CD4-positive, alpha-beta T cell treated with Interleukin-10 for 1 hour (primary cell): ENCODE results near the gene BCAS3.

Experiments used
- DNase-seq: peaks from one replicate; pipeline ENCODE4 v3.0.0-alpha.2; 2020

BCAS3 gene

DNA sequence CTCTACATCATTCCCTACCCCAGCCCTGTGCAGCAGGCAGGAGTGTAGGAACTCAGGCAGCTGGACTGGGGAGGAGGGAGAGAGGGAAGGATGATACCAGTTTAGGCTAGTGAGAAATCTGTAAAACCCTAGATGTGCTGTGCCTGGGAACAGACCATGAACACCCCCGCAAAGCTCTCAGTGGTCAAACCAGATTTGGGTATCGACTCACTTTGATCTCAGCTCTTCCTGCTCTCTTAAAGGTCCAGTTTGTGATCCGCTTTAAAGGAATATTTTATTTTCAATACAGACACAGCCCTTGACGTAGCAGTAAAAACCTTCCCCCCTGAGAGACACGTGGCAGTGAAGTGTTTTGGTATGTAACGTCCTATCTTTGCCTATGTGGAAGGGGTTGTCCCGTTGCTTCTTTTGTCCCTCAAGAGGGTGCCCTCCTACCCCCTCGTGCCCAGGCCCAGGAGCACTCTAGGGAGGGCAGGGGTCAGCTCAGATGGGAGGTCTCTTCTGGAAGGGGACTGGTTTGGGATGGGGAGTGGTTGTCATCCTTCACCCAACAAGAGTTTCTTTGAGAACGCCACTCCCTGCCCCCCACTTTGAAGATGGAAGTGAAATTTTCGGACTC lies 702.7 kb downstream of the BCAS3 start:
- no peak for DNase-seq

GRCh38 chr17:61380836-61381525 lies 703.3 kb downstream of the BCAS3 start:
- no peak for DNase-seq

GRCh38 chr17:61381537-61381936 lies 703.9 kb downstream of the BCAS3 start:
- no peak for DNase-seq

DNA sequence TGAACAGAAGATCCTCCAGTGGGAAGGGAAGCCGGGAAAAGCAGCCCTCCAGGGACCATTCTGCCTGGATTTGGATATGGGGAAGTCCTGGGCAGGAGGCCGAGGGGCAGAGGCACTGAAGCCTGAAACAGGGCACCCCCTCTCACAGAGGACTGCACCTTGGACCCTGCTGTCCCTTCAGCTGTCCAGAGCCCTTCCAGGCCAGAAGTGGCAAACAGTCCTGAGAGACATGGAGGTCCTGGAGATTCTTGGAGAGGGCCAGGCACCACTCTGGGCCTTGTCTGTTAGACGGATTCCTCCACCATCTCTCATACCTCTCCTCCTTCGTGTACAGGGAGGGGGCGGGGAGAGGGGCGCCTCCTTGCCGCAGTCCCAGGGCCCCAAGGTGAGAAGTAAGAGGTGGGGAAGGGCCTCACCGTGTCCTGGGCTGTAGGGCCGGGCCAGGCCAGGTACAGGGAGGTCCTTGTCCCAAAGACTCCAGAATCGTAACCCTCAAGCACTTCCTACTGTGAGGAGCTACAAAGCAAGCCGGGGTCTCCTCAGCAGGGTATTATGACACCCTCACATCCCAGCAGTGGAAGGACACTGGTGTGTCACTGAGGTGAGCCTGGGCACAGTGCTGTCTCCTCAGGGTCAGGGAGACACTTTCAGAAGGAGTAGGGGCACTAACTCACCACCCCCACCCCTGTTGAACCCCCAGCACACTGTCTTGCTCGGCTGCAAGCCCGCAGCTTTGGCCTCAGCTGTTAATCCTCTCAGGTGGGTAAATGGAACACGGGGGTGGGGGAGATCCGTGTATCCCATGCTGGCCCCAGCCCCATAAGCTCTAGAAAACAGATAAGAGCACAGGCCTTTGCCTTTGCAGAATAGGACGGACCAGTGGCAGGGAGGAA lies 705.4 kb downstream of the BCAS3 start:
- DNase-seq, result no peak

DNA sequence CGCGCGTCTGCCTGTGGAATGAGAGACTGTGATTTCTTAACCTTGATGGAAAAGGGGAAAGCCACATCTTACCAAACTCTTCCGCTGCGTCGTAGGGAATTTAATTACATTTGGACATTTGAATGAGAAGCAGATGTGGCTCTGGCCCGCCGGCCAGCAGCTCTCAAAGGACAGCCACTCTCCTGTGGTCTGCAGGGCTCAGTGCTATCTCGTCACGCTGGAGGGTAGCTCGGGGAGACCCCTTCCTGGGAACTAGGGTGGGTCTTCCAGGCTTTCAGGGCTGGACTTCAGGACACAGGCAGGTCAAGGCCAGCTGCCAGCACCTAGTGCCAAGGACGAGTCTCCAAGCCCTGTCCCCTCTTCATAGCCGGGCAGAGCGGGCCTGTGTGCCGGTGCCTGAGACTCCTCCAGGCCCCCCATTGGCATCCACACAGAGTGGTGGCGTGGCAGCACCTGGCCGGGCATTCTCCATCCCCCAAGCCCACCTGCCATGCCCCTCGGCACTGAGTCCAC lies 706.1 kb downstream of the BCAS3 start:
- no peak for DNase-seq

DNA sequence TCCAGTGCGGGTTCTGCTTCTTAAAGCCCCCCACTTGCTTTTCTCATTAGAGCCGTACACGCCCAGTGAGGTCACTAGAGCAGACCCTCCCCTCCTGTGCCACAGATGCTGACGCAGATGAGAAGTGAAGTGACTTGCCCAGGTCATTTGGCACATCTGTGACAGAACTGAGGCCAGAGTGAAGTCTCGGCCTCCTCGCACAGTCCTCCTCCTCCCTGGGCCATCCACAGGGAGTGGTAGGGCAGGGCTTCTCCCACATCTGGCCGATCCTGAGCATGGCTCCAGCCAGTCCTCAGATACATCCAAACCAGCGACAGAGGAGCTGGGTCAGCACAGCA lies 706.7 kb downstream of the BCAS3 start:
- DNase-seq, result no peak

DNA sequence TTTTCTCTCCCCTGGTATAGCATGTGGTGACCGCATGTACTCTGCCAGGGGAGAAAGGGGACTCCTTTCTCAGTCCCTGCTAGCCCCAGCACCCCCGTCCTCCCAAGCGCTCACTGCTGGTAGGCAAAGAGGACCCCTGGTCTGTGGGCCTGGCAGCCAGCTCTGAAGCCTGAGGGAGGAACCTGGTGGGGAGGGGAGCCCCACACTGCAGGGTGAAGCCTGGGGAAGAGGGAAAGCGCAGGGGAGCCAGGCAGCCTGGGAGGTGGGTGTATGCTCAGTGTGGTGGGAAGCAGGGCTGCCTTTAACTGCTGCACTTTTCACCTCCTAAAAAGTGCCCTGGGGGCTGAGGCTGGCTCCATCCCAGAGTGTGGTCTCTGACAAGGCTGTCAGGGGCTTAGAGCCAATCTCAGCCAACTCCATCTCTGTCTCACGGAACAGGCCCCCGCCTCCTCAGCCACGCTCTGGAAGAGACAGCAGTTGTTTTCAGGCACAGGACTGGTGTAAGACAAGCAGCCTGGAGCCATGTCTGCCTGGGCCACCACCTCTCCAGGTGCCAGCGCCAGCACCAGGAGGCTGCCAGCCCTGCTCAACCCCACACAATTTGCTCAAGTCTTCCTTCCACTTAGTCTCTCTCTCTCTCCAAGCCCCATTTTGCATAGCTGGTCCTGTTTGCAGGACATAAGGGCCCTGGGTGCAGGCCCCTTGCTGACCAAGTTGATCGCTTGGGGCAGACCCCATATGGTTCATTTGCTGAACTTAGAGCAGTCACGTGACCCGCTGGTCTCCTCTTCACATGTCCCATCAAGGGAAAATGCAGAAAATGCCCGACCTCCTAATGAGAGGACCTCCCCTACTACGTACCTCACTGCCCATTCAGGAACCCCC lies 707.3 kb downstream of the BCAS3 start:
- DNase-seq, result no peak

GRCh38 chr17:61385577-61386236 lies 708.1 kb downstream of the BCAS3 start:
- DNase-seq, result no peak

GRCh38 chr17:61386251-61386650 lies 708.6 kb downstream of the BCAS3 start:
- no peak for DNase-seq

GRCh38 chr17:61387011-61387410 lies 709.4 kb downstream of the BCAS3 start:
- DNase-seq, result no peak

DNA sequence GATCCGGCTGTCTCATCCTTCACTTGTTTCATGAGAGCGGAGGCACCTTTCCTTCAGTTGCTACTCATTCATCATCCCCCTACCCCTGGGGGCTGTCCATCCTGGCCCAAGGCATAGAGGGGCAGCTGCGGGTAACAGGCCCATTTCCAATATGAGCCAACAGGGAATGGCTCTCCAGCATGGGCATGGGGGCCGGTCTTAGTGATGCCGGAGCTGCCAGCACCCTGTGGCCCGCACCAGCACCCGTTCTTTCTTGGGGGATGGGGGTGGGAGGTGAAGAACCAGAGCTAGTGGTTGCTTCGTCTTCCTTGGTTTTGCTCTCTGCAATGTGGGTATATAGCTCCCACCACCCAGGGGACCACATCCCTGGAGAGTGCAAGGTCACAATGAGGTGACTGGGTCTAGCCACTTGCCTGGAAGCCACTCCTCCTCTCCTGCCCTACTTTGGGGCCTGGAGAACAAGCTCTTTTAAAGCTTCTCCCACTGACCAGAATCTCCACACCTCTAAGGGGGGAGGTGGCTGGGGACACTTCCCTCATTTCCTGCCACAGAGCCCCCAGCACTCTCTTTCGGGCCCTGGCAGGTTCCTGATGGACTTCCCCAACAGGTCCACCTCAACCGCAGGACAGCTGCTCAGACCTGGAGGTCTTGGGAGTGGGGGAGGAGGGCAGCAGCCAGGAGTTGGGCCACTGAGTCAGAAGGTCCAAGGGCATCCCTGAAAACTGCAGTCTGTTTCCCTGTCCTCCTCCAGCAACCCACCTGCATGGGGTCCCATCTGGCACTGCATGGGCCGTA lies 710.1 kb downstream of the BCAS3 start:
- no peak for DNase-seq

DNA sequence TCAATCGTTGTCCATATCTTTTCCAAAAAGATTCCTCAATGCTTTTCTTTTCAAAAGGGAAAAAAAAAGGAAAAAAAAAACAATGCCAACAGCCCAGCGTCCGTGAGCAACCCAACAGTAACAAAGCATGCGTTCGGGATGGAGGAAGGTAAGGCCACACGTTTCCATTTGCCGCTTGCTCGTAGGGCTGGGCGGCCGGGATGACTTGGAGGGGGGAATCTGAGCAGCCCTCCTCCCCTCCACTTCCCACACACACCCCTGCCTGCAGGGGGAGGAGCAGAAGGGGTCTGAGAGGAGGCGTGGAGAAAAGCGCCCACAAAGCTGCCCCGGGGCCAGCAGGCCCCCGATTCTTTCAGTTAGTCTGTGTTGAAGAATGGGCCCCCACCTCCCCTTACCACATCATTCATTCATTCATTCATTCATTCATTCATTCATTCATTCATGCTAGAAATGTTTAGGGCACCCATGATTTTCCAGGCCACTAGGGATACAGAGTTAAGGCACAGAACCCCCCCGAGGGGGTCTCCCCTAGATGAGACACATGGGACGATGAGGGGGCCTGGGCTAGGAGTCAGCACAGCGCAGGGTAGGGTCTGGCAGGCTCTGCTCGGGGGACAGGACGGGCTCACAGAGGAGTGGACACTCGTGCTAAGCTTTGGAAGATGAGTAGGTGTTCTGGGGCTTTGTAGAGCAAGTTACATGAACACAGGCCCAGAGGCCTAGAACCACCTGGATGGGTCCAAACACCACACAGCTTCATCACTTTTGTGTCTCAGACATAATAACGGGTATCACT lies 711.1 kb downstream of the BCAS3 start:
- DNase-seq, result no peak

GRCh38 chr17:61389670-61390478 lies 712.2 kb downstream of the BCAS3 start:
- peak; percentile 30 for DNase-seq

- no peak for DNase-seq
These were observed 712.8 kb downstream of the BCAS3 start for GRCh38 chr17:61390479-61390791.

DNA sequence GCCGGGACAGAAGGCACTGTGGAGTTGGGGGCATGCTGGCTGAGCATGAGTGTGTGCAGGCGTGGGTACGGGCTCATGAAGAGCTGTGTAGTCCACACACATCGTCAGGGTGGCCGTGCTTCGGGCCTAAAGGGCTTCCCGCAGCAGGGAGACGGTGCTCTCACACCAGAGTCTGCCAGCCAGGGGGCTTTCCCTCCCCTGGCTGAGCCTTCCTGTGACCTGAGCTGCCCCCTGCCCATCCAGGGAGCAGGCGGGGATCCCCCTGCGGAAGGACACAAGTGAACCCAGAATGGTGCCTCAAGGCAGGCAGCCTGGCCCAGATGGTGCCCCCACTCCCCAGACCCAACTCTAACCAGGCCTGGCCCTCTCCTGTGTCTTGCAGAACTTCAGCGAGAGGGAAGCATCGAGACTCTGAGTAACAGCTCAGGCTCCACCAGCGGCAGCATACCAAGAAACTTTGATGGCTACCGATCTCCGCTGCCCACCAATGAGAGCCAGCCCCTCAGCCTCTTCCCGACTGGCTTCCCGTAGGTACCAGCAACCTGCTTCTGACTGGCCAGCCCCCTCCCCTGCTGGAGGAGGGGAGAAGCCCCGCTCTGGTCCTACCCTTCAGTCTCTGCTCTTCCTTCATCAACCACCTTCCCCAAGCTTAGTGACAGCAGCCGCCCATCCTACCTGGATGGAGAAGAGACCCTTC lies 714.1 kb downstream of the BCAS3 start:
- no peak for DNase-seq

DNA sequence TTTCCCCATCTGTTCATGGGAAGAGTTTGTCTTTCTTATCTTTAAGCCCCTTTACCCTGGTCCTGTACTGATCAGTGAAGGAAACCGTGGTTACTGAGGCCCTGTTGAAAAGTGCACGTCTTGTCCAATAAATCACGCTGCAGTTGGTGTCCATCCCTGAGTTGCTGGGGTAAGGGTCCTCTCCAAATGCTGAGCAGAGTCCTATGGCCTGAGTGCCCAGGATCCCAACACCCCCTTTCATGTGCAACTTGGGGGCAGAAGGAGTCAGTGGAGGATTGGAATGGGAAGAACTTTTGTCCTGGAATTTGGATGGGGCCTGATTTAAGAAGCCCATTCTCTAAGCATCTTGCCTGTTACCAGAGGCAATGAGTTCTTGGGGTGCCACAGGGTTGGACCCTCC lies 715.0 kb downstream of the BCAS3 start:
- no peak for DNase-seq

- no peak for DNase-seq
These were observed 715.9 kb downstream of the BCAS3 start for GRCh38 chr17:61393550-61393903.

GRCh38 chr17:61393904-61394629 lies 716.4 kb downstream of the BCAS3 start:
- DNase-seq, result no peak
